Fibroblast of the aortic adventitia (primary cell): ENCODE data around the gene WT1. TPM values are rescaled to one million over a fixed set of nuclear protein-coding genes. Genes with fewer than 3 reads are reported as not detected.

ENCODE experiments used
- DNase-seq: peaks from one replicate; pipeline ENCODE4 v3.0.0-alpha.2; 2010; ENCODE audit warnings: low read depth
- H3K4me3 ChIP-seq: 2 replicates; pipeline ENCODE4 v1.5.1; 2011; ENCODE audit warnings: low read depth, mild to moderate bottlenecking, control low read depth, low read length, moderate library complexity
- small RNA-seq: library from RNA; depleted of rRNA; stranded (forward); fragments of <200 nt; gene quantifications from one replicate; pipeline ENCODE3, GENCODE V24; 2012
- total RNA-seq: library from RNA; depleted of rRNA; stranded (reverse); fragments of >200 nt; gene quantifications from 2 replicates; pipeline ENCODE4 v1.2.3, GENCODE V29; 2012; ENCODE audit warnings: low replicate concordance
- TF ChIP-seq, protein P1 (sequence below): IDR thresholded peaks from 2 replicates; pipeline ENCODE4 v1.5.1; 2011; ENCODE audit warnings: mild to moderate bottlenecking, low read length, control low read depth, inconsistent platforms; ENCODE audit not compliant: insufficient read depth

Gene WT1
- total RNA-seq, 1 donor: 0.27 TPM

DNA sequence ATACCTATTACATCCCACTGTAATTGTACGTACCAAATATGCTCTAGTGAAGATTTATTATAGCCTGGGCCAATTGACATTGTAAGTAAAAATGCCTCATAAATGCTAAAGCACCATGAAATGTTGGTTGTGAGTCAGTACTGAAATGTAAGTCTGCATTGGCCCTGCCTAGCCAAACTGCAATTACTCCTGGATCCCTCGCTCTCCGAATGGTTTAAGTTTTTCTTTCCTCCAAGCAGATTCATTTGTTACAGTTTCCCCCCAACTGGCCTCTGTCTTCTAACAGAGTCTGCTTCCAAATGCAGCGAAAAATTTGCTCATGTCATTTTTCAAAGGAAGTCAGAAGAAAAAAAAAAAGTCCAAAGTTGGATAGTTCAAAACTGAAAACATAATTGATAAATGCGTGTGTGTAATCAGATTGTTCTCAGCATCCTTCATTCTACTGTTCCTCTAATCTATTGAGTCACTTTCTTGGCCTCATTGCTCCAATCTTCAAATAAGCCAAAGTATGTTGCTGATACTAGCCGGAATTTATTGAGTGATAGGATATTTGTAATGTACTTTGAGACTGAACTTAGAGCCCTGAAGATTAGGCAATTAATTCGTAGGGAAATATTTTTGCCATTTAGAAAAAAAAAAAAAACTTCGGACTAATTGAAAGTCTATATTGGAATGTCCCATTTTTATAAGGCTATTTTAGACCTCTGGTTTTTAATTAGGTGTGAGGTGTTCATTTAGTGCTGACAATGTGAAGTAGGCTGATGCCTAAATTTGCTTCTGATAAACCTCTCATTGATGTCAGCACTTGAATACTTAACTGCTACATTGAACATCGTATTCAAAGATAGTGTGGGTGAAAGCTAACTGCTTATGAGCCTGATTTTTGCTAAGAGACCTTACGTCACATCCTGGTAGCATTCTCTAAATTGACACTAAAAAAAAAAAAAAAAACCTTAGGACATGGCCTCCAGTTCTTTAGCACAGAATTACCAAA is 93.4 kb downstream of the WT1 start:
- no peak overlapping the region for H3K4me3 ChIP-seq
- DNase-seq: peak; percentile 80
- TF ChIP-seq, protein P1, sequence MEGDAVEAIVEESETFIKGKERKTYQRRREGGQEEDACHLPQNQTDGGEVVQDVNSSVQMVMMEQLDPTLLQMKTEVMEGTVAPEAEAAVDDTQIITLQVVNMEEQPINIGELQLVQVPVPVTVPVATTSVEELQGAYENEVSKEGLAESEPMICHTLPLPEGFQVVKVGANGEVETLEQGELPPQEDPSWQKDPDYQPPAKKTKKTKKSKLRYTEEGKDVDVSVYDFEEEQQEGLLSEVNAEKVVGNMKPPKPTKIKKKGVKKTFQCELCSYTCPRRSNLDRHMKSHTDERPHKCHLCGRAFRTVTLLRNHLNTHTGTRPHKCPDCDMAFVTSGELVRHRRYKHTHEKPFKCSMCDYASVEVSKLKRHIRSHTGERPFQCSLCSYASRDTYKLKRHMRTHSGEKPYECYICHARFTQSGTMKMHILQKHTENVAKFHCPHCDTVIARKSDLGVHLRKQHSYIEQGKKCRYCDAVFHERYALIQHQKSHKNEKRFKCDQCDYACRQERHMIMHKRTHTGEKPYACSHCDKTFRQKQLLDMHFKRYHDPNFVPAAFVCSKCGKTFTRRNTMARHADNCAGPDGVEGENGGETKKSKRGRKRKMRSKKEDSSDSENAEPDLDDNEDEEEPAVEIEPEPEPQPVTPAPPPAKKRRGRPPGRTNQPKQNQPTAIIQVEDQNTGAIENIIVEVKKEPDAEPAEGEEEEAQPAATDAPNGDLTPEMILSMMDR: no peak

DNA sequence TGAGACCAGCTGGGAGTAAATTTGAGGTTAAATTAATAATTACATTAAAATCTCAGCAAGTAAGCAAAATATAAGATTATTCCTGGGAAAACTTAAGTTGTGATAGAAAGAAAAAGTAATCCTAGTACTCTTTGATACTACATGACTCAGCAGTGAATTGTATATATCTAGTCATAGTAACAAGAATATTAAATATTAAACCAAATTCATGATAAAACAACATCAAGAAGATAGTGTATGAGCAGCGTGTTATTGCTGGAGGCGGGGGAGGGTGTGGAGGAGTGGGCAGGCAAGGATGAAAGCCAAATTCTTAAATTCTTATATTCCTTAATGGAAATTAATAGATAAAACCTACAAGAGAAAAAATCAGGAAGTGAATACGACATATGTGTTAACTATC is 95.2 kb downstream of the WT1 start:
- no peak for DNase-seq
- H3K4me3 ChIP-seq: no peak overlapping the region
- TF ChIP-seq, protein P1: no peak

Small RNA genes within 50 kb of the gene (small RNA-seq; reads per million reads assigned to genes)
- gene RF02204 (not detected), gene RF02205 (not detected)

Other genes starting within 250 kb of the WT1 start
- 575 and 1,709 TPM in 2 replicates for gene EIF3M, start 148.3 kb upstream of the WT1 start, total RNA-seq